ENCODE results near the gene ITM2C. TPM values are rescaled to one million over a fixed set of nuclear protein-coding genes. Genes with fewer than 3 reads are reported as not detected.
A peak's percentile ranks its signal among the peaks of the same experiment; 100 is the strongest.

ITM2C gene
- total RNA-seq, 2 experiments from 2014 or later: 29.6 to 32.9 TPM

- Mint-ChIP-seq H3K27ac (peak overlapping the region; percentile 25), H3K4me1 (peaks cover 46% of the 10 kb centered on the region), H3K27me3 (peaks cover 8% of the 10 kb centered on the region), H3K4me3 (no peak overlapping the region), H3K36me3 (ENCODE audit: low read depth) (no peaks in the 10 kb centered on the region), H3K9me3 (ENCODE audit: low read depth) (no peaks in the 10 kb centered on the region)
- ChIA-PET POLR2A (interaction anchor here (1.1 kb wide), 1 partner anchor 63 kb away, joined by 3 read pairs; the partner anchor contains the start of gene ITM2C), CTCF (interaction anchor here (0.6 to 4.4 kb wide), 7 partner anchors 13 to 125 kb away, joined by 3 to 27 read pairs (median 5); no protein-coding TSS in a partner anchor)
- intact Hi-C loops (cut with DNase I, micrococcal nuclease): no loop called here
- ATAC-seq: no peak
- no peak for DNase-seq
These were observed 63.1 kb downstream of the ITM2C start for GRCh38 chr2:230927711-230928341.

Other genes starting within 250 kb of the ITM2C start
- gene CAB39, start 152.1 kb upstream of the ITM2C start, total RNA-seq: 100 to 1,000 TPM; 122 to 148 TPM
- gene GPR55, start 60.3 kb downstream of the ITM2C start, total RNA-seq: 1 to 10 TPM; 3.6 to 4.0 TPM
- gene SPATA3, start 131.2 kb downstream of the ITM2C start, total RNA-seq: 1 to 10 TPM; 1.1 to 1.3 TPM
- 1 to 10 TPM; 2.0 to 3.8 TPM for gene C2orf72, start 172.6 kb downstream of the ITM2C start, total RNA-seq
- 100 to 1,000 TPM; 112 to 160 TPM for gene PSMD1, start 191.9 kb downstream of the ITM2C start, total RNA-seq